Calu3 (cell line): ENCODE measurements around the gene RBM23. TPM values are rescaled to one million over a fixed set of nuclear protein-coding genes. Genes with fewer than 3 reads are reported as not detected.

Experiments
- BruUV-seq: library from RNA; stranded (reverse); fragments of 400-500 nt; replicated peaks from 2 replicates; lab custom pipeline; 2021; lab: Mats Ljungman, UMichigan
- CTCF ChIA-PET: fragments of 300-600 bp; sonication (Branson Sonifier 250); formaldehyde crosslinking; loops from one replicate; lab custom pipeline; 2022; ENCODE audit warnings: antibody characterized with exemption; lab: Charles Lee
- DNase-seq: peaks from one replicate; pipeline ENCODE4 v3.0.0; 2022
- H3K27ac Mint-ChIP-seq: one replicate; pipeline ENCODE4 v1.8.0; 2022; ENCODE audit warnings: mixed read lengths; ENCODE audit not compliant: unreplicated experiment
- H3K27me3 Mint-ChIP-seq: one replicate; pipeline ENCODE4 v1.8.0; 2022; ENCODE audit warnings: mixed read lengths; ENCODE audit not compliant: unreplicated experiment
- H3K36me3 Mint-ChIP-seq: one replicate; pipeline ENCODE4 v1.8.0; 2022; ENCODE audit warnings: mild to moderate bottlenecking, moderate library complexity, mixed read lengths; ENCODE audit not compliant: insufficient read depth, unreplicated experiment
- H3K4me1 Mint-ChIP-seq: one replicate; pipeline ENCODE4 v1.8.0; 2022; ENCODE audit warnings: mild to moderate bottlenecking, low read depth, mixed read lengths; ENCODE audit not compliant: unreplicated experiment
- H3K4me3 Mint-ChIP-seq: one replicate; pipeline ENCODE4 v1.8.0; 2022; ENCODE audit warnings: mild to moderate bottlenecking, low read depth, moderate library complexity, mixed read lengths; ENCODE audit not compliant: unreplicated experiment
- H3K9me3 Mint-ChIP-seq: one replicate; pipeline ENCODE4 v1.8.0; 2022; ENCODE audit warnings: low read depth, mixed read lengths; ENCODE audit not compliant: unreplicated experiment
- intact Hi-C: fragments of 100-400 bp; cut with micrococcal nuclease; formaldehyde crosslinking; loops from one replicate; pipeline ENCODE4 v1.10.0; 2022; ENCODE audit not compliant: unreplicated experiment
- total RNA-seq: library from RNA; stranded (reverse); gene quantifications from 2 replicates; pipeline ENCODE4 v1.2.3, GENCODE V29; 2022
- TF ChIP-seq, protein P1 (sequence below): fragments of 200-600 bp; IDR thresholded peaks from one replicate; pipeline ENCODE4 v1.8.0; 2022; ENCODE audit warnings: antibody characterized with exemption; ENCODE audit not compliant: unreplicated experiment

Gene RBM23
- total RNA-seq, 1 experiment from 2014 or later: 70.9 TPM

DNA sequence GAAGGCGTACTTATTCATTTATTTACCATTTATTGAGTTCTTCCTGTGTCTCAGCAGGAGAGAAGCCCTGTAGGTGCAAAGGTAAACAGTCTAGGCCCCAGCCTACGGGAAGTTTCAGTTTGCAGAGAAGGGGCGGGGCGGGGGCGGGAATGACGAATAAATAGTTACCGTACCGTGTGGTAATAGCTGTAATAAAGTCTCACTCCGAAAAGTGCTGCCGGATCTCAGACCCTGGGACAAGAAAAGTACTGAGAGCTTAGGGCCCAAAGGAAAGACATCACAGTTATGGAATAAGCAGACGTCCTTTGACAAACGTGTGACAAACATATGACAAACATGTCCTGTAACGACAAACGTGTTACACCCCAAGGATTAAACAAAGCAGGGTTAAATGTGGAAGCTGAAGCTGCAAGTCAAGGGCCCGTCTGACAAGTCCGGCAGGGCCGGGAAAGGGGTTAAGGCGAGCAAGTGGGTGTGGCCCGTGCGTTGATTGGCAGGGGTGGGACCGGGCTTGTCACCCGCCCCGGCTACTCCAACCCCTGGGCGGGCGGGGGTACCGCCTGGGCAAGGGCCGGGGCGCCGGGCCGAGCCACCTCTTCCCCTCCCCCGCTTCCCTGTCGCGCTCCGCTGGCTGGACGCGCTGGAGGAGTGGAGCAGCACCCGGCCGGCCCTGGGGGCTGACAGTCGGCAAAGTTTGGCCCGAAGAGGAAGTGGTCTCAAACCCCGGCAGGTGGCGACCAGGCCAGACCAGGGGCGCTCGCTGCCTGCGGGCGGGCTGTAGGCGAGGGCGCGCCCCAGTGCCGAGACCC, 47.5 kb downstream of the RBM23 start, which contains the start of gene LRP10:
Gene LRP10, plus strand, starts transcription at position 517 of the 809 bp plus-strand sequence. CDS start 564 bp downstream, outside the sequence.
- no TSS peak for BruUV-seq
- TF ChIP-seq, protein P1, sequence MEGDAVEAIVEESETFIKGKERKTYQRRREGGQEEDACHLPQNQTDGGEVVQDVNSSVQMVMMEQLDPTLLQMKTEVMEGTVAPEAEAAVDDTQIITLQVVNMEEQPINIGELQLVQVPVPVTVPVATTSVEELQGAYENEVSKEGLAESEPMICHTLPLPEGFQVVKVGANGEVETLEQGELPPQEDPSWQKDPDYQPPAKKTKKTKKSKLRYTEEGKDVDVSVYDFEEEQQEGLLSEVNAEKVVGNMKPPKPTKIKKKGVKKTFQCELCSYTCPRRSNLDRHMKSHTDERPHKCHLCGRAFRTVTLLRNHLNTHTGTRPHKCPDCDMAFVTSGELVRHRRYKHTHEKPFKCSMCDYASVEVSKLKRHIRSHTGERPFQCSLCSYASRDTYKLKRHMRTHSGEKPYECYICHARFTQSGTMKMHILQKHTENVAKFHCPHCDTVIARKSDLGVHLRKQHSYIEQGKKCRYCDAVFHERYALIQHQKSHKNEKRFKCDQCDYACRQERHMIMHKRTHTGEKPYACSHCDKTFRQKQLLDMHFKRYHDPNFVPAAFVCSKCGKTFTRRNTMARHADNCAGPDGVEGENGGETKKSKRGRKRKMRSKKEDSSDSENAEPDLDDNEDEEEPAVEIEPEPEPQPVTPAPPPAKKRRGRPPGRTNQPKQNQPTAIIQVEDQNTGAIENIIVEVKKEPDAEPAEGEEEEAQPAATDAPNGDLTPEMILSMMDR: no peak
- Mint-ChIP-seq H3K4me3 (peak within 1 kb of the TSS; percentile 80), H3K36me3 (peaks cover 36% of the 10 kb centered on the region), H3K27ac (peak within 1 kb of the TSS; percentile 92), H3K9me3 (no peaks in the 10 kb centered on the region), H3K4me1 (peaks cover 16% of the 10 kb centered on the region), H3K27me3 (no peaks in the 10 kb centered on the region)
- intact Hi-C loops: loop anchor here (1.0 kb wide), 1 partner anchor 29 kb away; no protein-coding TSS in a partner anchor
- DNase-seq: peak; percentile 95
- CTCF ChIA-PET: interaction anchor here (0.8 to 2.2 kb wide), 9 partner anchors 11 to 282 kb away, joined by 3 to 9 read pairs (median 4); partner anchors contain the start of genes DAD1 and OXA1L

DNA sequence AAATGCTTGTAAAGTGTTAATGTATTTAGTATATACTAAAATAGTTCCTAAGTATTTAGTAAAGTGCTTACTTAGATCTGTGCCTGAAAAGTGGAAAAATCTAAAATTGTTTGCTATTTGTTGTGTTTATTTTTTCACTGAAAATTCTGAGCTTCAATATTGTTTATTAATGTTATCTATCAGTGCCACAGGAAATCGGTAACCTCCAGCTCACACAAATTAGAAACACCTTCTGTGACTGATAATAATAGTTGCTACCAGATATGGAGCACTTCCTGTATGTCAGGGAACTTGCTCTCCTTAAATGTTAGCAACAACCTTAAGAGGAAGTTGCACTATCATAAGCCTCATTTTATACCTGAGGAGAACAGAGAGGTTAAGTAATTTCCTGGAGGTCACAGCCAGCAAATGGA, 48.1 kb downstream of the RBM23 start:
- peaks cover 36% of the 10 kb centered on the region for H3K36me3 Mint-ChIP-seq
- peak overlapping the region; percentile 92 for H3K27ac Mint-ChIP-seq
- CTCF ChIA-PET: interaction anchor here (0.8 to 1.9 kb wide), 7 partner anchors 11 to 281 kb away, joined by 3 to 9 read pairs (median 4); partner anchors contain the start of genes DAD1 and OXA1L

DNA sequence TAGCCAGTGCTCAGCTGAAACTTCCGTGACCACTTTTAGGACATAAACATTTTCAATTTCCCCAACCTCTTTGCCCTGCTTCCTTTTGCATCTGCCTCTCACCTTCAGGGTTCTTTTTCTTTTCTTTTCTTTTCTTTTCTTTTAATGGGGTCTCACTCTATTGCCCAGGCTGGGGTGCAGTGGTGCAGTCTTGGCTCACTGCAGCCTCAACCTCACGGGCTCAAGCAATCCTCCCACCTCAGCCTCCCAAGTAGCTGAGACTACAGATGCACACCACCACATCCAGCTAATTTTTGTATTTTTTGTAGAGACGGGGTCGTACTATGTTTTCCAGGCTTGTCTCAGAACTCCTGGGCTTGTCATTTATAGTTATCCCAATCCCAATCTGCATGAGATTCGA, 52.1 kb downstream of the RBM23 start:
- Mint-ChIP-seq H3K36me3 (peaks cover 12% of the 10 kb centered on the region), H3K4me3 (no peak overlapping the region), H3K27me3 (no peaks in the 10 kb centered on the region), H3K9me3 (no peaks in the 10 kb centered on the region), H3K27ac (peak overlapping the region; percentile 12), H3K4me1 (peaks cover 11% of the 10 kb centered on the region)
- TF ChIP-seq, protein P1: no peak
- CTCF ChIA-PET: no interaction called here
- no peak for DNase-seq
- no TSS peak for BruUV-seq
- intact Hi-C loops: no loop called here

More for the DNA sequence above, 48.1 kb downstream of the RBM23 start:
- Mint-ChIP-seq H3K27me3 (no peaks in the 10 kb centered on the region), H3K4me1 (peaks cover 19% of the 10 kb centered on the region), H3K9me3 (no peaks in the 10 kb centered on the region), H3K4me3 (peak overlapping the region; percentile 80)
- intact Hi-C loops: no loop called here
- BruUV-seq: TSS peak; percentile 48
- DNase-seq: no peak
- TF ChIP-seq, protein P1: no peak

DNA sequence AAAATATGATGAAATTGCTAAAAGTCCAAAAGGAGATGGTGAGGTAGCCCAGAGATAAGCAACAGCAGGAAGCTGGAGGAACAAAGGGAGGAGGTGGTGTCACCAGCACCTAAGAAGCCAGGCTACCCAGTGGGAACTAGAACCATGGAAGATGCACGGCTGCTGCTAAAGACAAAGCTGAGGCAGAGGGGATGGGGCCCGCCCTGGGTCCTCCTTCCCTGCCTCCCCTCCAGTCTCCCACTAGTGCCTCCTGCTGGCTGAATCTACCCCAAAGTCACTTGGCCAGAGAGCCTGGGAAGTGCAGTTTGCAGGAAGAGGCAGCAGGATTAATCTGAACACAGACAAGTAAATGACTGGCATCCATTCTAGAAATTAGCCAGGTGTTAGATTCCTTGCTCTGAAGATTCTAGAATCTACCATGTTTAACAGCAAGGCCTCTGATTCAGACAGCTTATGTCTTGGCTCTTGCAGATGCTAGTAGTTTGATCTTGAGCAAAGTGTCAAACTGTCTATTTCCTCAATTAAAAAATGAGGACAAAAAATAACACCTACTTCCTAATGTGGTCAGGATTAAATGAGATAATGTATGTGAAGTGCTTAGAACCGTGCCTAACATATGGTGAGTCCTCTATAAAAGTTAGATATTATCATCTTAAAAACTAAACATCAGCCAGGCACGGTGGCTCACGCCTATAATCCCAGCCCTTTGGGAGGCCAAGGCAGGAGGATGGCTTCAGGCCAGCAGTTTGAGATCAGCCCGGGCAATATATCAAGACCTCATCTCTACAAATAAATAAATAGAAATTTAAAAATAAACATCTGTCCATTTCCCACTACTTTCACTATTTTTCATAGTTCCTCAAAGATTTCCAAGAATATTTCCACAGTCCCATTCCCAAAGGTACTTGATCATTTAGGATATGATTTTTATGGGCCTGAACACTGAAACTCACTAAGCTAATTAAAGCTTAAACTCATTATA, 53.2 kb downstream of the RBM23 start:
- H3K9me3 Mint-ChIP-seq: no peaks in the 10 kb centered on the region
- DNase-seq: no peak
- H3K36me3 Mint-ChIP-seq: peaks cover under 1% of the 10 kb centered on the region
- H3K4me1 Mint-ChIP-seq: peaks cover 11% of the 10 kb centered on the region
- H3K4me3 Mint-ChIP-seq: no peak overlapping the region
- no peak overlapping the region for H3K27ac Mint-ChIP-seq
- no peaks in the 10 kb centered on the region for H3K27me3 Mint-ChIP-seq
- CTCF ChIA-PET: interaction anchor here (0.5 to 0.6 kb wide), 2 partner anchors 70 to 463 kb away, joined by 3 to 5 read pairs; no protein-coding TSS in a partner anchor
- no TSS peak for BruUV-seq
- TF ChIP-seq, protein P1: no peak
- intact Hi-C loops: no loop called here
